Gastroesophageal sphincter (tissue), 3 donors: ENCODE measurements around the gene UGT1A5.

Experiments used
- CTCF ChIP-seq, 4 experiments: fragments of 200-600 bp in 2 of 4; fragments of 450-650 bp in 2 of 4; sonication (generic) in 1 of 4; IDR thresholded peaks; one replicate each; pipeline ENCODE4 v1.5.1; 2017 to 2019; ENCODE audit warnings: antibody characterized with exemption in 4 of 4, mild to moderate bottlenecking in 2 of 4, moderate library complexity in 2 of 4
- EP300 ChIP-seq: sonication (generic); formaldehyde crosslinking; IDR thresholded peaks from one replicate; pipeline ENCODE4 v1.6.1; 2017; ENCODE audit warnings: antibody characterized with exemption, mild to moderate bottlenecking
- POLR2A ChIP-seq, 2 donors: fragments of 450-650 bp; IDR thresholded peaks; one replicate each; pipeline ENCODE4 v1.6.1; 2017; ENCODE audit warnings: antibody characterized with exemption in 2 of 2, mild to moderate bottlenecking in 2 of 2, moderate library complexity in 1 of 2
- POLR2AphosphoS5 ChIP-seq: sonication (generic); formaldehyde crosslinking; IDR thresholded peaks from one replicate; pipeline ENCODE4 v1.6.1; 2017; ENCODE audit warnings: antibody characterized with exemption

GRCh38 chr2:233807215-233807865 lies 94.6 kb downstream of the UGT1A5 start:
- TF ChIP-seq CTCF (IDR thresholded peaks at IDR 0.05) (no peak), POLR2A (IDR thresholded peaks at IDR 0.05) (no peak), POLR2AphosphoS5 (no peak), EP300 (no peak)
